Activated B cell treated with CpG ODN at 0.5 μM for 24 hours (primary cell): ENCODE results near the gene ARL15. TPM values are rescaled to one million over a fixed set of nuclear protein-coding genes. Genes with fewer than 3 reads are reported as not detected.

Source experiments
- ATAC-seq: fragments of 200-7000 bp; cut with Tn5 transposase; one replicate; pipeline ENCODE4 v1.10.0; 2021; ENCODE audit warnings: low read depth, mild to moderate bottlenecking, moderate library complexity
- CTCF ChIA-PET: fragments of 350-600 bp; sonication (Branson Sonifier 250); formaldehyde crosslinking; loops from one replicate; lab custom pipeline; 2021; ENCODE audit warnings: antibody characterized with exemption; lab: Charles Lee
- POLR2A ChIA-PET: fragments of 350-600 bp; sonication (Branson Sonifier 250); formaldehyde crosslinking; loops from one replicate; lab custom pipeline; 2021; ENCODE audit warnings: antibody characterized with exemption; lab: Charles Lee
- DNase-seq: peaks from one replicate; pipeline ENCODE4 v3.0.0; 2022
- H3K27ac Mint-ChIP-seq: one replicate; pipeline ENCODE4 v1.8.0; 2020; ENCODE audit warnings: mixed read lengths
- H3K27me3 Mint-ChIP-seq: one replicate; pipeline ENCODE4 v1.8.0; 2021; ENCODE audit warnings: mixed read lengths
- H3K36me3 Mint-ChIP-seq: one replicate; pipeline ENCODE4 v1.8.0; 2021; ENCODE audit warnings: low read depth, mixed read lengths
- H3K4me1 Mint-ChIP-seq: one replicate; pipeline ENCODE4 v1.8.0; 2021; ENCODE audit warnings: mixed read lengths
- H3K4me3 Mint-ChIP-seq: one replicate; pipeline ENCODE4 v1.8.0; 2020; ENCODE audit warnings: mild to moderate bottlenecking, mixed read lengths
- H3K9me3 Mint-ChIP-seq: one replicate; pipeline ENCODE4 v1.8.0; 2020; ENCODE audit warnings: mixed read lengths
- CTCF ChIP-seq: fragments of 200-600 bp; IDR thresholded peaks from one replicate; pipeline ENCODE4 v1.8.0; 2022; ENCODE audit warnings: antibody characterized with exemption, mild to moderate bottlenecking
- intact Hi-C: fragments of 100-400 bp; cut with micrococcal nuclease; formaldehyde crosslinking; loops from one replicate; pipeline ENCODE4 v1.15.1; 2024
- total RNA-seq: library from RNA; stranded (reverse); gene quantifications from 2 replicates; pipeline ENCODE4 v1.2.3, GENCODE V29; 2022

Gene ARL15
- total RNA-seq, 1 donor from 2014 or later = 17.5 TPM

DNA sequence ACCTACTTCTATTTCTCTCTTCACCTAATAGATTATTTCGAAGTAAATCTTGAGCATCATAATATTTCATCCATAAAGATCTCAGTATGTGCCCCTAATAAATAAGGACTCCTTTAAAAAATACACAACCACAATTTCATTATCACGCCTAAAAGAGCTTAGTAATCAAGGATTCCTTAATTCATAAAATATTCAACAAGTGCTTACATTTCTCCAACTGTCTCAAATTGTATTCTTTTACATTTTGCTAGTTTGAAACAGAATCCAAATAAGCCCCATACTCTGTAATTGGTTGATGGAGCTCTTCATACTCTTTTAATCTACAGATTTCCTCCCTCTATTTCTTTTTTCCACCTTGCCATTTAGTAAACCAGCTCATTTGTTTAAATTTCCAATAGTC, 432.4 kb downstream of the ARL15 start:
- Mint-ChIP-seq H3K27me3 (no peaks in the 10 kb centered on the region), H3K9me3 (no peaks in the 10 kb centered on the region), H3K4me1 (no peaks in the 10 kb centered on the region), H3K27ac (no peak overlapping the region), H3K4me3 (no peak overlapping the region), H3K36me3 (no peaks in the 10 kb centered on the region)
- intact Hi-C loops = no loop called here
- POLR2A ChIA-PET = no interaction called here
- TF ChIP-seq CTCF = no peak
- no peak for ATAC-seq
- DNase-seq = no peak
- CTCF ChIA-PET = no interaction called here

- Mint-ChIP-seq H3K36me3 (no peaks in the 10 kb centered on the region), H3K4me3 (no peak overlapping the region), H3K9me3 (no peaks in the 10 kb centered on the region), H3K27ac (no peak overlapping the region), H3K4me1 (no peaks in the 10 kb centered on the region), H3K27me3 (no peaks in the 10 kb centered on the region)
- ChIA-PET POLR2A (no interaction called here), CTCF (no interaction called here)
- no peak for TF ChIP-seq CTCF
- DNase-seq (no peak), ATAC-seq (no peak)
- intact Hi-C loops = no loop called here
Measured at GRCh38 chr5:53877243-53877642, 433.1 kb downstream of the ARL15 start.

GRCh38 chr5:53874409-53874808, 436.0 kb downstream of the ARL15 start:
- CTCF ChIA-PET = no interaction called here
- Mint-ChIP-seq H3K4me1 (no peaks in the 10 kb centered on the region), H3K36me3 (no peaks in the 10 kb centered on the region), H3K27ac (no peak overlapping the region), H3K27me3 (no peaks in the 10 kb centered on the region), H3K4me3 (no peak overlapping the region), H3K9me3 (no peaks in the 10 kb centered on the region)
- DNase-seq = no peak
- intact Hi-C loops = no loop called here
- TF ChIP-seq CTCF = no peak
- POLR2A ChIA-PET = no interaction called here
- no peak for ATAC-seq

DNA sequence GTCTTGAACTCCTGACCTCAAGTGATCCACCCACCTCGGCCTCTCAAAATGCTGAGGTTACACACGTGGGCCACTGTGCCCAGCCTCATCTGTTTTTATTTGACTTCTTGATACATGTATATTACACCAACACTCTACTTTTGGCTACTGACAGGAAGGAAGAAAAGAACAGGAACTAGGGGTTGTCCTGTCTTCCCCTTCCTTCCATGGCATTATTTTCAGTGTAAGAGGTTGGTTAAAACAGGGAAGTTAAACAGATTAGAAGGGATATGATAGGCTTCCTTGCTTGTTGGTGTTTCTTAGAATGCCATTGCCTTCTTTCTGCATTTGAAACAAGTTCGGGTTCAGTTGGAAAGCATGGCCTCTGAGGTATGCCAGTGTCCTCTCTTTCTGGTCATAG, 437.1 kb downstream of the ARL15 start:
- ATAC-seq (no peak), DNase-seq (no peak)
- intact Hi-C loops = no loop called here
- Mint-ChIP-seq H3K4me1 (no peaks in the 10 kb centered on the region), H3K27ac (no peak overlapping the region), H3K4me3 (no peak overlapping the region), H3K9me3 (no peaks in the 10 kb centered on the region), H3K27me3 (no peaks in the 10 kb centered on the region), H3K36me3 (no peaks in the 10 kb centered on the region)
- ChIA-PET CTCF (no interaction called here), POLR2A (no interaction called here)
- TF ChIP-seq CTCF = no peak

GRCh38 chr5:53871775-53872174, 438.6 kb downstream of the ARL15 start:
- no peaks in the 10 kb centered on the region for H3K9me3 Mint-ChIP-seq
- no peak overlapping the region for H3K4me3 Mint-ChIP-seq
- TF ChIP-seq CTCF = no peak
- no peaks in the 10 kb centered on the region for H3K4me1 Mint-ChIP-seq
- POLR2A ChIA-PET = no interaction called here
- CTCF ChIA-PET = no interaction called here
- no peak overlapping the region for H3K27ac Mint-ChIP-seq
- no peaks in the 10 kb centered on the region for H3K36me3 Mint-ChIP-seq
- intact Hi-C loops = no loop called here
- DNase-seq (no peak), ATAC-seq (no peak)
- no peaks in the 10 kb centered on the region for H3K27me3 Mint-ChIP-seq
